HG02623 (cell line): Measurements from ENCODE around the gene FLT3LG.
A peak's percentile ranks its signal among the peaks of the same experiment; 100 is the strongest.

ENCODE experiments used
- ATAC-seq: cut with Tn5 transposase; IDR thresholded peaks from one replicate; pipeline ENCODE4 v1.9.1; 2021; ENCODE audit warnings: moderate library complexity; ENCODE audit not compliant: unreplicated experiment

FLT3LG gene

GRCh38 chr19:49507803-49508494 lies 33.9 kb downstream of the FLT3LG start:
- ATAC-seq: no peak

DNA sequence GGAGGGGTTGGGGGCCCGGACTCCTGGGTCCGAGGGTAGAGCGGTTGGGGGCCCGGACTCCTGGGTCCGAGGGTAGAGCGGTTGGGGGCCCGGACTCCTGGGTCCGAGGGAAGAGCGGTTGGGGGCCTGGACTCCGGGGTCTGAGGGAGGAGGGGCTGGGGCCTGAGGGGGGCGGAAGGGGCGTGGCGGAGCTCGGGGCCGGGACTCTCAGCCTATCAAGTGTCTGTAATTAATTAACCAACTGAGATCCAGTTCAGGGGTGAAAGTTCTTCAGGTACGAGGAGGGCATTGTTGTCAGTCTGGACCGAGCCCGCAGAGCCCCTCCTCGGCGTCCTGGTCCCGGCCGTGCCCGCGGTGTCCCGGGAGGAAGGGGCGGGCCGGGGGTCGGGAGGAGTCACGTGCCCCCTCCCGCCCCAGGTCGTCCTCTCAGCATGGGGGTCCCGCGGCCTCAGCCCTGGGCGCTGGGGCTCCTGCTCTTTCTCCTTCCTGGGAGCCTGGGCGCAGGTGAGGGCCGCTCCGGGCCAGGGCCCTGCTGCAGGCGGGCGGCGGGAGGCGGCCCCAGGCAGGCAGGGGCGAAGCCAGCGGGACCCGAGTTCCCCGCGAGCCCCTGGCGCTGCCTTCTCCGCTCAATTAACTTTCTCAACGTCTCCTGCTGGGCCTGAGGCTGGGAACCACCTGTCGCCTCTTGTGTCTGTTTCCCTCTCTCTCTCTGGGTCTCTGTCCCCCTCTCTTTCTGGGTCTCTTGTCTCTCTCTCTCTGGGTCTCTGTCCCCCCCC lies 39.1 kb downstream of the FLT3LG start:
- ATAC-seq: no peak

DNA sequence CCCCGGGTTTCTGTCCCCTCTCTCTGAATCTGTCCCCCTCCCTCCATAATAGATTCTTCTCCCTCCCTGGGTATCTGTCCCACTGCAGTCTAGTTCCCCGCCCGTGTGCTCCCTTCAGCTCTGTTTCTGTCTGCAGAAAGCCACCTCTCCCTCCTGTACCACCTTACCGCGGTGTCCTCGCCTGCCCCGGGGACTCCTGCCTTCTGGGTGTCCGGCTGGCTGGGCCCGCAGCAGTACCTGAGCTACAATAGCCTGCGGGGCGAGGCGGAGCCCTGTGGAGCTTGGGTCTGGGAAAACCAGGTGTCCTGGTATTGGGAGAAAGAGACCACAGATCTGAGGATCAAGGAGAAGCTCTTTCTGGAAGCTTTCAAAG lies 39.7 kb downstream of the FLT3LG start:
- no peak for ATAC-seq

DNA sequence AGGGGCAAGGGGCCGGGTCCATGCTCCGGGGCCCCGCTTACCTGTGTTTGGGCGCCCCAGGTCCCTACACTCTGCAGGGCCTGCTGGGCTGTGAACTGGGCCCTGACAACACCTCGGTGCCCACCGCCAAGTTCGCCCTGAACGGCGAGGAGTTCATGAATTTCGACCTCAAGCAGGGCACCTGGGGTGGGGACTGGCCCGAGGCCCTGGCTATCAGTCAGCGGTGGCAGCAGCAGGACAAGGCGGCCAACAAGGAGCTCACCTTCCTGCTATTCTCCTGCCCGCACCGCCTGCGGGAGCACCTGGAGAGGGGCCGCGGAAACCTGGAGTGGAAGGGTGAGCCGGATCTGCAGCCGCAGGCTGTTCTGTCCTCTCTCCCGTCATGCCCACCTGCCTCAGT lies 40.1 kb downstream of the FLT3LG start:
- no peak for ATAC-seq

DNA sequence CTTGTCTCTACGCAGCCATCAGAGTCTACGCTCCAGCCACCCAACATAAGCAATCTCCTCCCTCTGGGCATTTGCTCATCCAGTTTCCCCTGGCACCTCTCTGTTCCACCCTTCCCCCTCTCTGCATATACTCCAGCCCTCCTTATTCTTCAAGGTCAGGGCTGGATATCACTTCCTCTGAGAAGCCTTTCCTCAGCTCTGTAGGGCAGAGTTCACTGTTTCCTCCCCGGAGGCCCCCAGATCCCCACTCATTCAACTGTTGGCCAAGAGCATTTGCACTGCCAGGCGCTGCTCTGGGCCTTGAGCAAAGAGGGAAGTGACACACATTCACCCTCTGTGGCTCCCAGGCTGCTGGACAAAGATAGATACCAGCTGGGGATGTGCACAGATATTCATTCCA lies 41.8 kb downstream of the FLT3LG start:
- ATAC-seq: no peak

GRCh38 chr19:49518033-49518432 lies 44.0 kb downstream of the FLT3LG start:
- ATAC-seq: no peak

DNA sequence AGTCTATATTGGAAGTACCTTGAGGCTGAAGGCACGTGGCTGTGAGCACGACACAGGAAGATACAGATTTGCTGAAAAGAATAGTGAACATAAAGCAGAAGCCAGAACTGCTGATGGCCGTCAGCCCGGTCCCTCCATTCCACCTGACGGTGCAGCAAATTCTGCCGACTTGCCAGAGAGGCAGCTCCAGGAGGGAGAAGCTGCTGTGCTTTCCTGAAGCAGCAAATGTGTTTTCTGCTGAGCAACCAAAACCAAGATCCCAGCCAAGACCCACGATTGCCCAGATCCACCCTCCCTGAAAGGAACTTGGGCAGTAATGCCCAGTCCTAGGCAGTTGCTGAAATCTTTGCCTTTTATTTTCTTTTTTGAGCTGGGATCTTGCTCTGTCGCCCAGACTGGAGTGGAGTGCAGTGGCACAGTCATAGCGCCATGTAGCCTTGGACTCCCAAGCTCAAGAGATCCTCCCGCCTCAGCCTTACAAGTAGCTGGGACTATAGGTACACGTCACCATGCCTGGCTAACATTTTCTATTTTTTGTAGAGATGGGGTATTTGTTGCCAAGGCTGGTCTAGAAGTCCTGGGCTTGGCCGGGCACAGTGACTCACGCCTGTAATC lies 46.8 kb downstream of the FLT3LG start:
- no peak for ATAC-seq

DNA sequence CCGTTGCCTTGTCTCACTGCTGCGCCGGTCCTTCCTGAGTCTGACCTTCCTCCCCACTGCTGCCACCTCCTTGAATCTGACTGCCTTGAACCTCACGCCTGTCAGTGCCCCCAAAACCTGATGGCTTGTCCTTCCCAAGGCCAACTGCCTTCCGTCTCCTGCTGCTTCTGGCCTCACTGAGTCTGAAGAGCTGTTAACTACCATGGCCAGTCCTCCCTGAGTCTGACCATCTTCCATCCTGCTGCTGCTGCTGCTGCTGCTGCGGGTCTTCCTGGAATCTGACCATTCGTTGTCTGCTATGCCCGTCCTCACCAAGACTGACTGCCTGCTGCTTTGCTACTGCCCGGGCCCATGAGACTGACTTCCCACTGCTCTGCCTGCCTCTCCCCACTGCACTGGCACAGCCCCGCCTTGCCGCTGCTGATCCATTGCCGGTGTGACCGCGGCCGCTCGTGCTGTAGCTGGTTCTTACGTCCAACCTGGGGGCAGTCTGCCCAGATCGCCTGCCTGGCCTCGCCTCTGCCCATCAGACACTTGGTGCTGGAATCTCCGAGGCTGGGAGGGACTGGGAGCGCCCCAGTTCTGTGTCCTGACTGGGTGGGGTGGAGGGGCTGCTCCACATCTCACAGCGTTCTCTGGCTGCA lies 50.9 kb downstream of the FLT3LG start:
- no peak for ATAC-seq

GRCh38 chr19:49528211-49528771 lies 54.3 kb downstream of the FLT3LG start:
- no peak for ATAC-seq

DNA sequence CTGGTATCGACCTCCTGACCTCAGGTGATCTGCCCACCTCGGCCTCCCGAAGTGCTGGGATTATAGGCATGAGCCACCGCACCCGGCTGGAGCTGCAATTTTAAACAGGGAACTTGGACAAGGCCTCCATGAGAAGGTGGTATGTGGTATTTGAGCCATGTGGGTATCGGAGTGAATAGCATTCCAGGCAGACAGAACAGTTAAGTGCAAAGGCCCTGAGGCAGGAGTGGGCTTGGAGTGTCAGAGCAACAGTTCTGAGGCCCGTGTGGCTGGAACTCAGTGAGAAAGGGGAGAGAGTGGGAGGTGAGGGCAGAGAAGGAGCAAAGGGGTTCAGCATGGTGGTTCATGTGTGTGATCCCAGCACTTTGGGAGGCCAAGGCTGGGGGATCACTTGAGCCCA lies 56.7 kb downstream of the FLT3LG start:
- ATAC-seq: no peak

GRCh38 chr19:49533551-49534488 lies 59.8 kb downstream of the FLT3LG start:
- ATAC-seq: peak; percentile 68

DNA sequence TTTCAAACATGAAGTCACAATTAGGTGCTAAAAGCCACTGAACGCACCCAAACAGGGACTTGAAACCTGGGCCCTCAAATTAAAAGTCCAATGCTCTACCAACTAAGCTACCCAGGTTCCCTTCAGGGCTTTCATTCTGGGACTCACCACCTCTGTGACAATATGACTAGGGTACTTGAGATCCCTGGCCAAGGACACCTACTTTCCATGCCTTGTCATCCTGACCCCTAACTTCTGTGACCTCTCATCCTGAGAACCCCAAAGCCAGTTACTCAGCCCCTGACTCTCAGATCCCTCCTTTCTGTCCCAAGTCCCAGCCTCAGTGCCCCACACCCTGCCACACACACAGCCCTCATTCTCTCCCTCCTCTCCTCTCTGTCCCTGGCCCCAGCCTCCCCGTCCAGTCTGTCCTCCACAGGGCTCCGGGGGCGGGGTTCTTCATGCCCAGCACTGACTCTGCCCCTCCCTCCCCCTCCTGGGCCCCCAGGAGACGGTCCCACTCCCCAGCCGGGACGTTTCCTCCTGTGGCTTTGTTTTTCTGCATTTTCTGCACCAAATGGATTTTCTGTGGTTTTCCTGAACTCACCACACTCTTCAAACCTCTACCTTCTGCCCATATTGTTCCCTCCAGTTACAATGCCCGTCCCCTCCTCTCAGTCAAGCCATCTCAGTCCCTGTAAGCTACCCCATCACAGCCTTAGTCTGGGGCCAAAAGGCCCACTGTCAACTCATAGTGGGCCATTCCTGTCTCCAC lies 60.8 kb downstream of the FLT3LG start:
- no peak for ATAC-seq
